ENCODE data around the gene SEMA5A.
"Not testable (repeated sequence)": the region's sequence is repeated elsewhere in the genome, so short reads cannot be mapped to it uniquely, and the experiment has no call there.

The SEMA5A gene

GRCh38 chr5:9401786-9402472, 143.9 kb downstream of the SEMA5A start:
- DNase-seq (ENCODE audit: low read depth in 2 of 3, low spot score in 1 of 3), result no peak

GRCh38 chr5:9399783-9400182, 146.1 kb downstream of the SEMA5A start:
- DNase-seq (ENCODE audit: low read depth in 2 of 3, low spot score in 1 of 3), result not testable (repeated sequence)

GRCh38 chr5:9399094-9399493, 146.8 kb downstream of the SEMA5A start:
- DNase-seq (ENCODE audit: low read depth in 2 of 3, low spot score in 1 of 3), result no peak

- DNase-seq (ENCODE audit: low read depth in 2 of 3, low spot score in 1 of 3), result no peak
Observed at GRCh38 chr5:9398227-9398626, 147.6 kb downstream of the SEMA5A start.

- no peak for DNase-seq (ENCODE audit: low read depth in 2 of 3, low spot score in 1 of 3)
Observed at GRCh38 chr5:9396285-9396770, 149.5 kb downstream of the SEMA5A start.

GRCh38 chr5:9395706-9396105, 150.2 kb downstream of the SEMA5A start:
- no peak for DNase-seq (ENCODE audit: low read depth in 2 of 3, low spot score in 1 of 3)

- no peak for DNase-seq (ENCODE audit: low read depth in 2 of 3, low spot score in 1 of 3)
Observed at GRCh38 chr5:9394221-9394620, 151.7 kb downstream of the SEMA5A start.

GRCh38 chr5:9392625-9393024, 153.2 kb downstream of the SEMA5A start:
- no peak for DNase-seq (ENCODE audit: low read depth in 2 of 3, low spot score in 1 of 3)

- no peak for DNase-seq (ENCODE audit: low read depth in 2 of 3, low spot score in 1 of 3)
Observed at GRCh38 chr5:9391080-9391479, 154.8 kb downstream of the SEMA5A start.

GRCh38 chr5:9390113-9390512, 155.8 kb downstream of the SEMA5A start:
- DNase-seq (ENCODE audit: low read depth in 2 of 3, low spot score in 1 of 3), result no peak

- DNase-seq (ENCODE audit: low read depth in 2 of 3, low spot score in 1 of 3), result no peak
Observed at GRCh38 chr5:9388941-9389674, 156.8 kb downstream of the SEMA5A start.

GRCh38 chr5:9387879-9388278, 158.0 kb downstream of the SEMA5A start:
- no peak for DNase-seq (ENCODE audit: low read depth in 2 of 3, low spot score in 1 of 3)

GRCh38 chr5:9386945-9387344, 158.9 kb downstream of the SEMA5A start:
- no peak for DNase-seq (ENCODE audit: low read depth in 2 of 3, low spot score in 1 of 3)

GRCh38 chr5:9382522-9382921, 163.4 kb downstream of the SEMA5A start:
- no peak for DNase-seq (ENCODE audit: low read depth in 2 of 3, low spot score in 1 of 3)

GRCh38 chr5:9381464-9381863, 164.4 kb downstream of the SEMA5A start:
- DNase-seq (ENCODE audit: low read depth in 2 of 3, low spot score in 1 of 3), result no peak

- DNase-seq (ENCODE audit: low read depth in 2 of 3, low spot score in 1 of 3), result no peak
Observed at GRCh38 chr5:9380109-9380508, 165.8 kb downstream of the SEMA5A start.

GRCh38 chr5:9376363-9377117, 169.3 kb downstream of the SEMA5A start:
- DNase-seq (ENCODE audit: low read depth in 2 of 3, low spot score in 1 of 3), result no peak

GRCh38 chr5:9375756-9376155, 170.1 kb downstream of the SEMA5A start:
- DNase-seq (ENCODE audit: low read depth in 2 of 3, low spot score in 1 of 3), result no peak

GRCh38 chr5:9374025-9374424, 171.8 kb downstream of the SEMA5A start:
- DNase-seq (ENCODE audit: low read depth in 2 of 3, low spot score in 1 of 3), result no peak

- no peak for DNase-seq (ENCODE audit: low read depth in 2 of 3, low spot score in 1 of 3)
Observed at GRCh38 chr5:9373571-9373970, 172.3 kb downstream of the SEMA5A start.

- DNase-seq (ENCODE audit: low read depth in 2 of 3, low spot score in 1 of 3), result no peak
Observed at GRCh38 chr5:9370256-9370655, 175.6 kb downstream of the SEMA5A start.

GRCh38 chr5:9365512-9365911, 180.4 kb downstream of the SEMA5A start:
- no peak for DNase-seq (ENCODE audit: low read depth in 2 of 3, low spot score in 1 of 3)
